Measurements from ENCODE around the gene DNAL4. TPM values are rescaled to one million over a fixed set of nuclear protein-coding genes. Genes with fewer than 3 reads are reported as not detected.

Gene DNAL4
- total RNA-seq, 1 donor from 2014 or later = 46.9 TPM

DNA sequence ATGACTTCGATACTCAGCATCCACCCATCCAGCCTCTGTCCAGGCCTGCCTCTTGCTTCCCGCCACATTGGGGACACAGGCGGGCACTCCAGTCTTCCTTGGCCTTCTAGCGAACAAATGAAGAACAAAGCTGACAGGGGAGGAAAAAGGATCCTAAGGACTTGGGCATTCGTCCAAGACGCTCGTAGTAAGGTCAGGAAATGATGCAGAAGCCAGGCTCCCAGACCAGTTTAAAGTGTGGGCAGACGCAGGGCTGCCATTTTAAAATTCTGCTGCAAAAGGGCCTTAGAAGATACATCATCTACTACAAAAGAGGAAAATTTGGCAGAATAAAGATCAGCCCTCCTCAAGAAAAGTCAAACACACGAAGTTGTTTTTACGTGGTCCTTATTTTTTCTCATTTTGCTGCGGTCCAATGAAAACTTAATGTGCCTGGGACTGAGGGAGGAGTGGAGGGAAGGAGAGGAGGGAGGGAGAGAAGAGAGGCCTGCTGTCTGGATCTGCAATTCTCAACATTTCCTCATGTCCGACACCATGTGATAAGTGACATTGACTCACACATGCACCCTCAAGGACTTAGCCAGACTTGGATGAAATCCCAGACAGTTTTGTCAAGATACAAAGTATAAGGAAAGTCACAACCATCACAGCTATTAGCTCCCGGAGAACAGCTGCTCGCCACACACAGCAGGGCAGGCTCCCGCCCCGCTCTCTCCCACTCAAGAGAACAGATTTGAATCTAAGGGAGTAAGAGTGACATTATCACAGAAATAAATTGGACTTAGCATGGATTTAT, 5.7 kb downstream of the DNAL4 start:
- Histone ChIP-seq H3K36me3 (ENCODE audit: control insufficient read depth, insufficient read depth, low read length) (no peaks in the 10 kb centered on the region), H3K27me3 (ENCODE audit: control insufficient read depth, insufficient read depth, low read length) (no peaks in the 10 kb centered on the region), H3K4me3 (ENCODE audit: low read depth, low read length) (no peak overlapping the region)
- TF ChIP-seq, protein P1, sequence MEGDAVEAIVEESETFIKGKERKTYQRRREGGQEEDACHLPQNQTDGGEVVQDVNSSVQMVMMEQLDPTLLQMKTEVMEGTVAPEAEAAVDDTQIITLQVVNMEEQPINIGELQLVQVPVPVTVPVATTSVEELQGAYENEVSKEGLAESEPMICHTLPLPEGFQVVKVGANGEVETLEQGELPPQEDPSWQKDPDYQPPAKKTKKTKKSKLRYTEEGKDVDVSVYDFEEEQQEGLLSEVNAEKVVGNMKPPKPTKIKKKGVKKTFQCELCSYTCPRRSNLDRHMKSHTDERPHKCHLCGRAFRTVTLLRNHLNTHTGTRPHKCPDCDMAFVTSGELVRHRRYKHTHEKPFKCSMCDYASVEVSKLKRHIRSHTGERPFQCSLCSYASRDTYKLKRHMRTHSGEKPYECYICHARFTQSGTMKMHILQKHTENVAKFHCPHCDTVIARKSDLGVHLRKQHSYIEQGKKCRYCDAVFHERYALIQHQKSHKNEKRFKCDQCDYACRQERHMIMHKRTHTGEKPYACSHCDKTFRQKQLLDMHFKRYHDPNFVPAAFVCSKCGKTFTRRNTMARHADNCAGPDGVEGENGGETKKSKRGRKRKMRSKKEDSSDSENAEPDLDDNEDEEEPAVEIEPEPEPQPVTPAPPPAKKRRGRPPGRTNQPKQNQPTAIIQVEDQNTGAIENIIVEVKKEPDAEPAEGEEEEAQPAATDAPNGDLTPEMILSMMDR (IDR thresholded peaks at IDR 0.05; ENCODE audit: insufficient read depth, low read length, poor library complexity, severe bottlenecking) = no peak
- DNase-seq (ENCODE audit: low read depth) = peak; percentile 41

DNA sequence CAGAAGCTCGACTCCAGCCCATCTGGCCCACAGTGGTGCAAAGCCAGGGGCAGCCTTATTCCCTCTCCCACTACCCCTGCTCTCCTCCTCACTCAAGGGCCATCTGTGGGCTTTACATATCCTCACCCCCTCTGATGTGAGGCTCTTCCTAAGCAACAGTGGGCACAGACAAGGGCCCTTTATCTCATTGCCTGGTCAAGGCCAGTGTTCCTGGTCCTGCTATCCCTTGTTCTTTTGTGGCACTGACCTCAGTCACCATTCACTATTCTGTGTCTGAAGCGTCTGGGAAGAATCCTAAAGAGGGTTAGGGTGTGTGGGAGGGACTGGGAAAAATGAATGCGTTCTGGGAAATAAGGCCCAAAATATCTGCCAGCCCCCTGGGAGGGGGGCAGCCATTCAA, 7.3 kb downstream of the DNAL4 start:
- TF ChIP-seq, protein P1 (IDR thresholded peaks at IDR 0.05; ENCODE audit: insufficient read depth, low read length, poor library complexity, severe bottlenecking) = no peak
- H3K27me3 ChIP-seq (ENCODE audit: control insufficient read depth, insufficient read depth, low read length) = no peaks in the 10 kb centered on the region
- H3K4me3 ChIP-seq (ENCODE audit: low read depth, low read length) = no peak overlapping the region
- no peaks in the 10 kb centered on the region for H3K36me3 ChIP-seq (ENCODE audit: control insufficient read depth, insufficient read depth, low read length)
- DNase-seq (ENCODE audit: low read depth) = no peak

DNA sequence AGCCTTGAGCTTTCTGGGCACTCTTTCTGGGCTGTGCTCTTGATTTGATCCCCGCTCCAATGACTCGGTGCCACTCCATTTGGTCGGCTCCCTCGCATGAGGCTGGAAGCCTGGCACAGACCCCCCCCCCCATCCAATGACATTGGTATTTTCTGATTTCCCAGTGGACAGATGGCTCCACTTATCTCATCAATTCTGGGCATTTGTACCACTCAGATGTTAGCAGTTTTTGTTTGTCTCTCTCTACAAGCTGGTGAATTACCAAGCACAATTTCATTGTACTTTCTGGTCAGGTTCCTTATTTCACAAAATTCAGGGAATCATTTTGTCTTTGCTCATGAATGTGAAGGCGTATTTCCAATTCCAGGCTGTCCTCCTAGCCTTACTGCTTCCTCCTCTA, 9.1 kb downstream of the DNAL4 start:
- DNase-seq (ENCODE audit: low read depth) = no peak
- Histone ChIP-seq H3K4me3 (ENCODE audit: low read depth, low read length) (no peak overlapping the region), H3K36me3 (ENCODE audit: control insufficient read depth, insufficient read depth, low read length) (no peaks in the 10 kb centered on the region), H3K27me3 (ENCODE audit: control insufficient read depth, insufficient read depth, low read length) (no peaks in the 10 kb centered on the region)
- TF ChIP-seq, protein P1 (IDR thresholded peaks at IDR 0.05; ENCODE audit: insufficient read depth, low read length, poor library complexity, severe bottlenecking) = no peak

DNA sequence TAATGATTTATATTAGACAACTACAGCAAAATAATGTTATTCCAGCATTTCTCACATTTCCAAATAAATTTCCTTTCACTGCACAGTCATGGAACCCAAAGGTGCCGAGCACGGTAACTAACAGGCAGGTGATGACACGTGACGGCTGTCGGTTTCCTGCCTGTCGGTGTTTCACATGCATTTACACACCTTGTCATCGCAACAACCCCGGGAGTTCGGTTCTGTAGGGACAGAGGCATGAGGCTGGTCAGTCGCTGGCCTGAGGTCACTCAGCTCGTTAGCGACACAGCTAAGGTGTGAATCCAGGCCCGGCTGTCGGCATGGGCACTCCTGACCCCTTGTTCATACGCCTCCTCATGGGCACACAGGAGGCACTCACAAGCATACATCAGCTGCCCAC, 9.9 kb downstream of the DNAL4 start:
- H3K4me3 ChIP-seq (ENCODE audit: low read depth, low read length) = no peak overlapping the region
- TF ChIP-seq, protein P1 (IDR thresholded peaks at IDR 0.05; ENCODE audit: insufficient read depth, low read length, poor library complexity, severe bottlenecking) = no peak
- no peaks in the 10 kb centered on the region for H3K27me3 ChIP-seq (ENCODE audit: control insufficient read depth, insufficient read depth, low read length)
- H3K36me3 ChIP-seq (ENCODE audit: control insufficient read depth, insufficient read depth, low read length) = no peaks in the 10 kb centered on the region
- DNase-seq (ENCODE audit: low read depth) = no peak

DNA sequence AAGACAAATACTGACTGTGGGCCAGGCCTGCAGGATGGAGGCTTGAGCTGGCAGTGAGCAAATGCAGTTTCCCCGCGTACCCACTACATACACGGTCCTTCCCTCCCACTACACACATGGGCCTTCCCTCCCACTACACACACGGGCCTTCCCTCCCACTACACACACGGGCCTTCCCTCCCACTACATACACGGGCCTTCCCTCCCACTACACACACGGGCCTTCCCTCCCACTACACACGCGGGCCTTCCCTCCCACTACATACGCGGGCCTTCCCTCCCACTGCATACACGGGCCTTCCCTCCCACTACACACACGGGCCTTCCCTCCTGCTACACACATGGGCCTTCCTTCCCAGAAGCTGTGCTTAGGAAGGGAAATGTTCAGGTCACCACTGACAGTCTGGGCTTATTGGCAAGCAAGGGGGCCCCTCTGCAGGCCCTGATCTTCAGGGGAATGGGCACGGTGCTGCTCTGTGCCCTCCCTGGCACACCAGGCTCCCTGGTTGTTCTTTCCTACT, 10.8 kb downstream of the DNAL4 start:
- Histone ChIP-seq H3K27me3 (ENCODE audit: control insufficient read depth, insufficient read depth, low read length) (no peaks in the 10 kb centered on the region), H3K4me3 (ENCODE audit: low read depth, low read length) (no peak overlapping the region), H3K36me3 (ENCODE audit: control insufficient read depth, insufficient read depth, low read length) (no peaks in the 10 kb centered on the region)
- TF ChIP-seq, protein P1 (IDR thresholded peaks at IDR 0.05; ENCODE audit: insufficient read depth, low read length, poor library complexity, severe bottlenecking) = no peak
- DNase-seq (ENCODE audit: low read depth) = no peak
